ENCODE results near the gene CNKSR3.

Gene CNKSR3

GRCh38 chr6:154429711-154430110 lies 80.8 kb downstream of the CNKSR3 start:
- H3K27me3 ChIP-seq (ENCODE audit: insufficient read depth, poor library complexity, severe bottlenecking), result no peaks in the 10 kb centered on the region
- no peak overlapping the region for H3K4me3 ChIP-seq (replicated peaks; ENCODE audit: insufficient read depth, low read length)
- H3K27ac ChIP-seq (replicated peaks), result no peak overlapping the region
- no peak for DNase-seq (ENCODE audit: low read depth in 1 of 2, low spot score in 1 of 2)
- no peak for TF ChIP-seq CTCF (IDR thresholded peaks at IDR 0.05; ENCODE audit: insufficient read depth, low read length)

GRCh38 chr6:154428897-154429296 lies 81.6 kb downstream of the CNKSR3 start:
- H3K27ac ChIP-seq (replicated peaks), result no peak overlapping the region
- TF ChIP-seq SPI1 (IDR thresholded peaks at IDR 0.05; ENCODE audit: borderline replicate concordance, low read depth) (no peak), CTCF (IDR thresholded peaks at IDR 0.05; ENCODE audit: insufficient read depth, low read length) (no peak), POLR2AphosphoS5 (IDR thresholded peaks at IDR 0.05; ENCODE audit: low read depth) (no peak), REST (IDR thresholded peaks at IDR 0.05; ENCODE audit: insufficient replicate concordance, low read depth) (no peak), GABPA (IDR thresholded peaks at IDR 0.05; ENCODE audit: low read depth) (no peak)

GRCh38 chr6:154427446-154427845 lies 83.0 kb downstream of the CNKSR3 start:
- TF ChIP-seq CTCF (IDR thresholded peaks at IDR 0.05; ENCODE audit: insufficient read depth, low read length) (no peak), POLR2AphosphoS5 (IDR thresholded peaks at IDR 0.05; ENCODE audit: low read depth) (no peak), GABPA (IDR thresholded peaks at IDR 0.05; ENCODE audit: low read depth) (no peak), SPI1 (IDR thresholded peaks at IDR 0.05; ENCODE audit: borderline replicate concordance, low read depth) (no peak), REST (IDR thresholded peaks at IDR 0.05; ENCODE audit: insufficient replicate concordance, low read depth) (no peak)
- Histone ChIP-seq H3K27ac (replicated peaks) (no peak overlapping the region), H3K27me3 (ENCODE audit: insufficient read depth, poor library complexity, severe bottlenecking) (no peaks in the 10 kb centered on the region), H3K4me3 (replicated peaks; ENCODE audit: insufficient read depth, low read length) (no peak overlapping the region)
- DNase-seq (ENCODE audit: low read depth in 1 of 2, low spot score in 1 of 2), result no peak

More at GRCh38 chr6:154428897-154429296, 81.6 kb downstream of the CNKSR3 start:
- Histone ChIP-seq H3K27me3 (ENCODE audit: insufficient read depth, poor library complexity, severe bottlenecking) (no peaks in the 10 kb centered on the region), H3K4me3 (replicated peaks; ENCODE audit: insufficient read depth, low read length) (no peak overlapping the region)
- no peak for DNase-seq (ENCODE audit: low read depth in 1 of 2, low spot score in 1 of 2)

- TF ChIP-seq CTCF (IDR thresholded peaks at IDR 0.05; ENCODE audit: insufficient read depth, low read length), result no peak
- TF ChIP-seq GABPA (IDR thresholded peaks at IDR 0.05; ENCODE audit: low read depth), result no peak
- TF ChIP-seq REST (IDR thresholded peaks at IDR 0.05; ENCODE audit: insufficient replicate concordance, low read depth), result no peak
- TF ChIP-seq POLR2AphosphoS5 (IDR thresholded peaks at IDR 0.05; ENCODE audit: low read depth), result no peak
- TF ChIP-seq SPI1 (IDR thresholded peaks at IDR 0.05; ENCODE audit: borderline replicate concordance, low read depth), result no peak
- H3K4me3 ChIP-seq (replicated peaks; ENCODE audit: insufficient read depth, low read length), result no peak overlapping the region
- H3K27ac ChIP-seq (replicated peaks), result no peak overlapping the region
- no peak for DNase-seq (ENCODE audit: low read depth in 1 of 2, low spot score in 1 of 2)
- H3K27me3 ChIP-seq (ENCODE audit: insufficient read depth, poor library complexity, severe bottlenecking), result no peaks in the 10 kb centered on the region
These were observed 83.5 kb downstream of the CNKSR3 start for GRCh38 chr6:154426997-154427396.

Data from HL-60 (cell line).